ENCODE results near the gene CCIN.

The CCIN gene

GRCh38 chr9:36204906-36205547 is 35.8 kb downstream of the CCIN start:
- DNase-seq (ENCODE audit: insufficient read length): no peak
- FAIRE-seq: no peak
- TF ChIP-seq TAF1 (IDR thresholded peaks at IDR 0.05; ENCODE audit: borderline replicate concordance, low read depth, low read length): no peak
- peak; percentile 27; the same call in 1 of the 2 replicates for TF ChIP-seq POLR2A (IDR thresholded peaks at IDR 0.05; ENCODE audit: low read depth, low read length)
- no peak for TF ChIP-seq POLR2AphosphoS5 (IDR thresholded peaks at IDR 0.05; ENCODE audit: low read depth, low read length)

GRCh38 chr9:36207016-36207415 is 37.8 kb downstream of the CCIN start:
- no peak for DNase-seq (ENCODE audit: insufficient read length)
- FAIRE-seq: no peak
- TF ChIP-seq POLR2AphosphoS5 (IDR thresholded peaks at IDR 0.05; ENCODE audit: low read depth, low read length): 0 out of 2 replicates have a peak, but pooled peaks have one; percentile 13
- TF ChIP-seq TAF1 (IDR thresholded peaks at IDR 0.05; ENCODE audit: borderline replicate concordance, low read depth, low read length): no peak

GRCh38 chr9:36207546-36208012 is 38.4 kb downstream of the CCIN start:
- DNase-seq (ENCODE audit: insufficient read length) (no peak), FAIRE-seq (no peak)
- TF ChIP-seq POLR2AphosphoS5 (IDR thresholded peaks at IDR 0.05; ENCODE audit: low read depth, low read length) (no peak), TAF1 (IDR thresholded peaks at IDR 0.05; ENCODE audit: borderline replicate concordance, low read depth, low read length) (no peak), POLR2A (IDR thresholded peaks at IDR 0.05; ENCODE audit: low read depth, low read length) (no peak)

- TF ChIP-seq POLR2AphosphoS5 (IDR thresholded peaks at IDR 0.05; ENCODE audit: low read depth, low read length) (no peak), TAF1 (IDR thresholded peaks at IDR 0.05; ENCODE audit: borderline replicate concordance, low read depth, low read length) (no peak), POLR2A (IDR thresholded peaks at IDR 0.05; ENCODE audit: low read depth, low read length) (no peak)
Observed at GRCh38 chr9:36208521-36209253, 39.5 kb downstream of the CCIN start.

DNA sequence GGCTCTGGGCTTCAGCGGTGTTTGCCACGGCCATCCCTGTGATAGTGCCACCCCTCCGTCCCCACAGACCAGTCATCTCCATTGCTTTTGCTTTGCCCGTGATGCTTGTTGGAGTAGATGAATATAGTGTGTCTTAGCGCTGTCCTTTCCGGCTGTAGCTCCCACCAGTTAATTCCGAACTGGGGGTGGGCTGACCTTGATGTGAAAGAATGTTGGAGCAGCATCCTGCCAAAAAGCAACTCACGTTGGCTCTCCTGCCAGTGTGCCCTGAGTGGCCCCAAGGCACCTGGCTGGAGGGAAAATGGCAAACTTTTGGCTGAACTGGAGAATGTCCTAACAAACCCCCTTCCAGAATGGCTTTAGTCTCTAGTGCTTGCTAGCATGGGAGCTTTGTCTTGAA is 41.5 kb downstream of the CCIN start:
- TF ChIP-seq POLR2AphosphoS5 (IDR thresholded peaks at IDR 0.05; ENCODE audit: low read depth, low read length): no peak
- no peak for TF ChIP-seq TAF1 (IDR thresholded peaks at IDR 0.05; ENCODE audit: borderline replicate concordance, low read depth, low read length)
- no peak for TF ChIP-seq POLR2A (IDR thresholded peaks at IDR 0.05; ENCODE audit: low read depth, low read length)
- FAIRE-seq (no peak), DNase-seq (ENCODE audit: insufficient read length) (no peak)

More at GRCh38 chr9:36208521-36209253, 39.5 kb downstream of the CCIN start:
- FAIRE-seq (no peak), DNase-seq (ENCODE audit: insufficient read length) (no peak)

DNA sequence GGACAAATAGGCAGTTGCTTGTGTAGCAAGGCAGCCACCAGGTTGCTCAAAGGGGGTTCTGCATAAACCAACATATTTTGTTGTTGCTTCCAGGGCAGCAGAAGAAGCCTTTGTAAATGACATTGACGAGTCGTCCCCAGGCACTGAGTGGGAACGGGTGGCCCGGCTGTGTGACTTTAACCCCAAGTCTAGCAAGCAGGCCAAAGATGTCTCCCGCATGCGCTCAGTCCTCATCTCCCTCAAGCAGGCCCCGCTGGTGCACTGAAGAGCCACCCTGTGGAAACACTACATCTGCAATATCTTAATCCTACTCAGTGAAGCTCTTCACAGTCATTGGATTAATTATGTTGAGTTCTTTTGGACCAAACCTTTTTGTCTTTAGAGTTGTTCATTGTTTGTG is 42.3 kb downstream of the CCIN start:
- TF ChIP-seq TAF1 (IDR thresholded peaks at IDR 0.05; ENCODE audit: borderline replicate concordance, low read depth, low read length): no peak
- no peak for TF ChIP-seq POLR2AphosphoS5 (IDR thresholded peaks at IDR 0.05; ENCODE audit: low read depth, low read length)
- TF ChIP-seq POLR2A (IDR thresholded peaks at IDR 0.05; ENCODE audit: low read depth, low read length): no peak
- FAIRE-seq (no peak), DNase-seq (ENCODE audit: insufficient read length) (no peak)

DNA sequence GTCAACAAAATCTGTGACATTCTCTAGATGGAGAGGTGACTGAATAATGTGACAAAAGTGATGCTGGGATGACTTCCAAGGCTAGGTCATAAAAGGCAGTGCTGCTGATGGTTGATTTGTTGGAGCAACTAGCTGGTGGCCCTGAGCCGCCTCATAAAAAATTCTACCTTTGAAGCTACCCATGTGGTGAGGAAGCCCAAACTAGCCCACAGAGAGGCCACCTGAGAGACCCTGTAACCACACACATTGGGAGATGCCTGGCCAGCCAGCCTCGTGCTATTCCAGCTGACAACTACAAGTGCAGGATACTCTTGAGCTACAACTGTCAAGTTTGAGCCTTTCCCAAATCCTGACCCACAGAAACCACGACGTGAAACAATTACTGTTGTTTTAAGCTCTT is 44.2 kb downstream of the CCIN start:
- DNase-seq (ENCODE audit: insufficient read length) (no peak), FAIRE-seq (no peak)

GRCh38 chr9:36213989-36214388 is 44.8 kb downstream of the CCIN start:
- DNase-seq (ENCODE audit: insufficient read length): no peak

More for the DNA sequence above, 44.2 kb downstream of the CCIN start:
- TF ChIP-seq POLR2A (IDR thresholded peaks at IDR 0.05; ENCODE audit: low read depth, low read length): no peak
- TF ChIP-seq POLR2AphosphoS5 (IDR thresholded peaks at IDR 0.05; ENCODE audit: low read depth, low read length): no peak
- no peak for TF ChIP-seq TAF1 (IDR thresholded peaks at IDR 0.05; ENCODE audit: borderline replicate concordance, low read depth, low read length)

GRCh38 chr9:36214571-36214970 is 45.4 kb downstream of the CCIN start:
- DNase-seq (ENCODE audit: insufficient read length): no peak
- TF ChIP-seq TAF1 (IDR thresholded peaks at IDR 0.05; ENCODE audit: borderline replicate concordance, low read depth, low read length): no peak
- no peak for TF ChIP-seq POLR2AphosphoS5 (IDR thresholded peaks at IDR 0.05; ENCODE audit: low read depth, low read length)
- TF ChIP-seq POLR2A (IDR thresholded peaks at IDR 0.05; ENCODE audit: low read depth, low read length): no peak
- FAIRE-seq: no peak

More at GRCh38 chr9:36213989-36214388, 44.8 kb downstream of the CCIN start:
- TF ChIP-seq POLR2AphosphoS5 (IDR thresholded peaks at IDR 0.05; ENCODE audit: low read depth, low read length) (no peak), POLR2A (IDR thresholded peaks at IDR 0.05; ENCODE audit: low read depth, low read length) (no peak), TAF1 (IDR thresholded peaks at IDR 0.05; ENCODE audit: borderline replicate concordance, low read depth, low read length) (no peak)
- FAIRE-seq: no peak

DNA sequence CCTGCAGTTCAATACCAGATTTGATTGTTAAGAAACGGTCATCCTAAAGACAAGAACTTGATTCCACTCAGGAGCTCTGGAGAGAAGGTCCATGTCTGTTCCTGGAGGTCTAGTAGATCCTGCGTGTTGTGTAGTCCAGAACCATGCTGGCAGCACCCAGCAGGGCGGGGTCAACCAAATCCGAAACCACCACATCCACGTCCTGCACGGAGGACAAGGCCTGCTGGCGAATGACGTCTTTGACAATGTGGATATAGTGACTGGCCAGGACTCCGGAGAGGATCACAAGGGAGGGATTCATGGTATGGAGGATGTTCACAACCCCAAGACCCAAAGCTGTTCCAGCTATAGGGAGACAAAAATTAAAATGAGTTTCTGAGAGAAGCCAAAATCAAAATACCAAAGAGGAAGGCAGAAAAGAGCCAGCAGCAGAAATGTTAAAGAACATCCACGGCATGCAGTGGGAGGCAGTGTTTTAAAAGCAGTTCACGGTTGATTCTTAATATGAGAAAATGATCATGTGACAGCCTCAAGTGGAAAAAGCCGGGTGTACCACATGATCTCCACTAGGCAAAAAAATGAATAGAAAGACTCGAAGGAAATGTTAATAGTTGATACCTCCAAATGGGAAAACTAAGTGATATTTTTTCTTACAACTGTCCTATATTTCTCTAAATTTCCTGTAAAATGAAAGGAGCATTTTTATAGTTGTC is 48.2 kb downstream of the CCIN start:
- no peak for FAIRE-seq

GRCh38 chr9:36218011-36218410 is 48.8 kb downstream of the CCIN start:
- no peak for FAIRE-seq
- TF ChIP-seq TAF1 (IDR thresholded peaks at IDR 0.05; ENCODE audit: borderline replicate concordance, low read depth, low read length) (no peak), POLR2A (IDR thresholded peaks at IDR 0.05; ENCODE audit: low read depth, low read length) (no peak), POLR2AphosphoS5 (IDR thresholded peaks at IDR 0.05; ENCODE audit: low read depth, low read length) (no peak)
- no peak for DNase-seq (ENCODE audit: insufficient read length)

More for the DNA sequence above, 48.2 kb downstream of the CCIN start:
- TF ChIP-seq TAF1 (IDR thresholded peaks at IDR 0.05; ENCODE audit: borderline replicate concordance, low read depth, low read length) (no peak), POLR2A (IDR thresholded peaks at IDR 0.05; ENCODE audit: low read depth, low read length) (no peak), POLR2AphosphoS5 (IDR thresholded peaks at IDR 0.05; ENCODE audit: low read depth, low read length) (no peak)
- no peak for DNase-seq (ENCODE audit: insufficient read length)

Measured in GM12892 (cell line).